GM12872 (cell line): ENCODE data around the gene LRMDA.

Experiments used
- CTCF ChIP-seq: IDR thresholded peaks from 3 replicates; pipeline ENCODE4 v1.5.1; 2011; ENCODE audit warnings: low read depth, mild to moderate bottlenecking, low read length, moderate library complexity; ENCODE audit not compliant: insufficient read depth

The LRMDA gene

GRCh38 chr10:76021398-76021797, 590.0 kb downstream of the LRMDA start:
- TF ChIP-seq CTCF, result no peak

- TF ChIP-seq CTCF, result no peak
Measured at GRCh38 chr10:76022366-76022765, 590.9 kb downstream of the LRMDA start.

- TF ChIP-seq CTCF, result no peak
Measured at GRCh38 chr10:76023007-76023406, 591.6 kb downstream of the LRMDA start.

- no peak for TF ChIP-seq CTCF
Measured at GRCh38 chr10:76024460-76025123, 593.2 kb downstream of the LRMDA start.

- no peak for TF ChIP-seq CTCF
Measured at GRCh38 chr10:76025124-76025477, 593.7 kb downstream of the LRMDA start.

GRCh38 chr10:76026176-76026771, 594.9 kb downstream of the LRMDA start:
- TF ChIP-seq CTCF, result no peak

- no peak for TF ChIP-seq CTCF
Measured at GRCh38 chr10:76026905-76027304, 595.5 kb downstream of the LRMDA start.

- no peak for TF ChIP-seq CTCF
Measured at GRCh38 chr10:76029782-76030181, 598.4 kb downstream of the LRMDA start.
